ENCODE results near the gene PEX16.

GRCh38 chr11:45919806-45920530 is 2.3 kb upstream of the PEX16 start:
- TF ChIP-seq CEBPB (IDR thresholded peaks at IDR 0.05) (no peak), YY1 (IDR thresholded peaks at IDR 0.05; ENCODE audit: low read depth) (no peak), NFIC (IDR thresholded peaks at IDR 0.05) (no peak), EGR1 (IDR thresholded peaks at IDR 0.05) (no peak), ZBTB7A (IDR thresholded peaks at IDR 0.05; ENCODE audit: low read depth) (no peak), CREB1 (IDR thresholded peaks at IDR 0.05; ENCODE audit: low read depth) (no peak), TCF12 (IDR thresholded peaks at IDR 0.05; ENCODE audit: low read depth) (no peak), EP300 (IDR thresholded peaks at IDR 0.05; ENCODE audit: borderline replicate concordance) (no peak), REST (IDR thresholded peaks at IDR 0.05; ENCODE audit: low read depth) (no peak), TAF1 (IDR thresholded peaks at IDR 0.05; ENCODE audit: low read depth) (no peak), RAD21 (IDR thresholded peaks at IDR 0.05; ENCODE audit: low read depth) (no peak), TEAD4 (IDR thresholded peaks at IDR 0.05) (no peak), FOXM1 (IDR thresholded peaks at IDR 0.05; ENCODE audit: borderline replicate concordance, low read depth) (no peak)
